GM18867 (cell line): ENCODE data around the gene OR10G7.
"Not testable (repeated sequence)": the region's sequence is repeated elsewhere in the genome, so short reads cannot be mapped to it uniquely, and the experiment has no call there.

Experiments used
- ATAC-seq: cut with Tn5 transposase; IDR thresholded peaks from one replicate; pipeline ENCODE4 v1.9.1; 2021; ENCODE audit warnings: mild to moderate bottlenecking, moderate library complexity; ENCODE audit not compliant: unreplicated experiment

Gene OR10G7

GRCh38 chr11:124043420-124043819, 2.3 kb upstream of the OR10G7 start:
- no peak for ATAC-seq

GRCh38 chr11:124039557-124039956, 1.6 kb downstream of the OR10G7 start:
- no peak for ATAC-seq

- no peak for ATAC-seq
These were observed 4.5 kb downstream of the OR10G7 start for GRCh38 chr11:124036666-124037065.

- ATAC-seq, result no peak
These were observed 14.6 kb downstream of the OR10G7 start, which contains the start of gene OR10G8 for GRCh38 chr11:124026498-124026897. TSS of gene OR10G8 (plus strand) at chr11:124026798. CDS start at chr11:124029623, 2,825 bp downstream.

GRCh38 chr11:124015837-124016236, 25.3 kb downstream of the OR10G7 start:
- ATAC-seq, result not testable (repeated sequence)

- no peak for ATAC-seq
These were observed 28.4 kb downstream of the OR10G7 start, which contains the start of gene OR10G4 for GRCh38 chr11:124012697-124013096. TSS of gene OR10G4 (plus strand) at chr11:124012997. CDS start at chr11:124015575, 2,578 bp downstream.

- no peak for ATAC-seq
These were observed 46.0 kb downstream of the OR10G7 start, which contains the start of gene OR10G6 for GRCh38 chr11:123995119-123995518. TSS of gene OR10G6 (minus strand) at chr11:123995161. CDS start at chr11:123995161, 0 bp downstream.
